ENCODE measurements around the gene UBE2G2.

UBE2G2 gene

DNA sequence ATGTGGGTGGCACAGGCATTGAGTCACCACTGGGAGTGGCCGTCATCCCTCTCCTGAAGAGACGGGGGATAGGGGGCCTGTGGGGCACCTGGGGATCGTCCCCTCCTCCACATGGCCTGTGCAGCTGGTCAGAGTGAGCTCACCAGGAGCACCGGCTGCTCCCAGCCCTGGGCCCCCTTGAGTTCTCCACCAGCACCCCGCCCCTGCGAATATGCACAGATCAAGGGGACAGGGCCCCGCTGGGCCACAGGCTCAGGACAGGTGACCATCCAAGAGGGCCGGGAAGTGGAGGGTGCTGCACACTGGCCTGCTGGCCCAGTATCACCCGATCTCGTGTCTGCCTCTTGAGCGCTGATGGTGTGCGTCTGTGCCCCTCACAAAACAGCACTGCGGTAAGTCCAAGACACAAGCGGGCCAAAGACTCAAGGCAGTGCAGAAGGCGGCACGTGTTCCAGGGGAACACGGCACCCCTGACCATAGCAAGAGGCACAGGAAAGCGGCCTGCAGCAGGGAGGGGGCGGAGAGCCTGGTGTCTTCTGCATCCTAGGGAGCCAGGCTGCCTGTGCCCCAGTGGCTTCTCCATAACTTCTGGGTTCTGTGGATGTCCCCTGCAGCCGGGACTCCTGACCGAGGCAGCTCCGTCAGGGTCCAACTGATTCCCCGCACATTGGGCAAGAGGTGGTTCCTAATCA is 72.1 kb downstream of the UBE2G2 start:
- Histone ChIP-seq H3K36me3 (ENCODE audit: control insufficient read depth, insufficient read depth, low read length) (no peaks in the 10 kb centered on the region), H3K4me3 (ENCODE audit: insufficient read depth, low read depth, low read length) (no peak overlapping the region), H3K27ac (ENCODE audit: insufficient read depth, low read depth, low read length, poor library complexity, severe bottlenecking) (no peak overlapping the region), H3K9me3 (ENCODE audit: control insufficient read depth, low read length) (no peaks in the 10 kb centered on the region), H3K4me1 (ENCODE audit: control insufficient read depth, insufficient read depth, low read length) (no peaks in the 10 kb centered on the region), H3K27me3 (ENCODE audit: control insufficient read depth, insufficient read depth, low read length, poor library complexity, severe bottlenecking) (no peaks in the 10 kb centered on the region)
- 92 to 96% methylated on average over 23 of the region's 23 CpGs for WGBS, 2 experiments

DNA sequence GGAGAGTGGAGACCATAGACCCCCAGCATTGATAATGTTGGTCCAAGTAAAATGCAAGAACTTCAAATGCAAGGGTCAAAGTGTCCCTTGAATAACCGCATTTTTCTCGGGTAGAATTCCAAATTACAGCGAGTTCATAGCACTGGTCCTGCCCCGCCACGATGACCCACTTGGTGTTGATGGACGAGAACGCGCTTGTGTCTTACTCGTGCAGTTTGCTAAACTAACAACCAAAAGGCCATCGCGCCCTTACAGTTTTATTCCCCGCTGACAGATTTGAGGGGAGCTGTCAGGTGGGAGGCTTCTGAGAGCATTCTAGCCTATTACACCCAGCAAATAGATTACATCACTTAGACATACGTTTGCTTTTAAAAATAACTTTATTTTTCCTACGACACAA is 72.9 kb downstream of the UBE2G2 start:
- H3K4me3 ChIP-seq (ENCODE audit: insufficient read depth, low read depth, low read length): no peak overlapping the region
- H3K9me3 ChIP-seq (ENCODE audit: control insufficient read depth, low read length): no peaks in the 10 kb centered on the region
- no peaks in the 10 kb centered on the region for H3K4me1 ChIP-seq (ENCODE audit: control insufficient read depth, insufficient read depth, low read length)
- WGBS, 2 experiments: 94 to 95% methylated on average over 14 of the region's 14 CpGs
- H3K27me3 ChIP-seq (ENCODE audit: control insufficient read depth, insufficient read depth, low read length, poor library complexity, severe bottlenecking): peaks cover 3% of the 10 kb centered on the region
- no peaks in the 10 kb centered on the region for H3K36me3 ChIP-seq (ENCODE audit: control insufficient read depth, insufficient read depth, low read length)
- H3K27ac ChIP-seq (ENCODE audit: insufficient read depth, low read depth, low read length, poor library complexity, severe bottlenecking): no peak overlapping the region

DNA sequence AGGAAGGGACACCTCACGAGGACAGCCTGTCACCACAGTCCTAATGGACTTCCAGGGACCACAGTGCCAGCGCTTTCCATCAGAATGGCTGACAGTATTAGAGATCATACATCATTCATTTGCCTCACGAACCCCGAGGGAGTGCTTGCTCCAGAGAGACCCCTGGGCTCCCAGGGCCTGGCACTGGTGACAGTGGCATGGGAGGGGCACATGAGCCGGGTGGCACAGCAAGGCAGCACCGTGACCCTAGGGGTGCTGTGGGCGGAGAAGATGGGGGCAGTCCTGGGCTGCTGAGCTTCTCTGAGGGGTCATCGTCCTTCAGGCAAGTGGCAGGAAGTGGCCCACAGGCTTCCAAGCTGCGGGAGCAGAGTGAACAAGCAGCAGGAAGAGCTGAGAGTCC is 73.9 kb downstream of the UBE2G2 start:
- Histone ChIP-seq H3K4me1 (ENCODE audit: control insufficient read depth, insufficient read depth, low read length) (peaks cover 2% of the 10 kb centered on the region), H3K36me3 (ENCODE audit: control insufficient read depth, insufficient read depth, low read length) (no peaks in the 10 kb centered on the region), H3K27ac (ENCODE audit: insufficient read depth, low read depth, low read length, poor library complexity, severe bottlenecking) (no peak overlapping the region), H3K27me3 (ENCODE audit: control insufficient read depth, insufficient read depth, low read length, poor library complexity, severe bottlenecking) (peaks cover 10% of the 10 kb centered on the region), H3K4me3 (ENCODE audit: insufficient read depth, low read depth, low read length) (no peak overlapping the region), H3K9me3 (ENCODE audit: control insufficient read depth, low read length) (no peaks in the 10 kb centered on the region)
- 89 to 93% methylated on average over 9 of the region's 9 CpGs for WGBS, 2 experiments

DNA sequence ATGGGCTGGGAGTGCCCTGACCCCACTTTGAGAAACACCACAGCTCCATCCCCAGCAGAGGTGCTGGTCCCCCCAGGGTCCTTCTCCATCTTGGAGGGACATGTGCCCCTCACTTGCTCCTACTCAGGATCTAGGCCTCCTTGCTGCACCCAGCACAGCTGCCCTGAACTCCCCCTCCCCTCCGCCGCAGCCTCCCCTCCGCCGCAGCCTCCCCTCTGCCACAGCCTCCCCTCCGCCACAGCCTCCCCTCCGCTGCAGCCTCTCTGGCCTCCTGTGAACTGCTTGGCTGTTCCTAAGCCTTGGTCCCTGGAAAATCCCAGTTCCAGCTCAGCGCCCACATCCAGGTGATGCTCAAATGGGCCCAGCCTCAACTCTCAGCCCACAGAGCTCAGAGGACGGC is 74.3 kb downstream of the UBE2G2 start:
- WGBS, 2 experiments: 96 to 97% methylated on average over 8 of the region's 8 CpGs

DNA sequence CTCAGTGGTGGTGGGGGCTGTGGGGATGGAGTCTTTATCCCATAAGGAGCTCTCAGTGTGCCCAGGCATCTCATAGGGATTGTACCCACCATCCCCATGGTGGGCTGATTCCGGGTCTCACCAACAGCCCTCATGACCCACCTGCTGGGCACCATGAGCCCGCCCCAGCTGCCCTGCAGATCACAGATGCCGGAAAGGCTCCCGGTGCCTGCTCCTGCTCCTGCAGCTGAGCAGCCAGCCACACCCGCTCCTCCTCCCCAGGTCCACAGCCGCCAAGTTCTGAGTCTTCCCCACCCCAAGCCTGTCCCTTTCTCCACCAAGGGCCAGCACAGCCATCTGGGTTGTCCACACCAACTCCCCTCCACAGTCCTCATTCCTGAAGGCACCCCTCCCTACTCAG is 74.8 kb downstream of the UBE2G2 start:
- peaks cover 10% of the 10 kb centered on the region for H3K27me3 ChIP-seq (ENCODE audit: control insufficient read depth, insufficient read depth, low read length, poor library complexity, severe bottlenecking)
- no peak overlapping the region for H3K27ac ChIP-seq (ENCODE audit: insufficient read depth, low read depth, low read length, poor library complexity, severe bottlenecking)
- H3K36me3 ChIP-seq (ENCODE audit: control insufficient read depth, insufficient read depth, low read length): no peaks in the 10 kb centered on the region
- 81 to 87% methylated on average over 6 of the region's 6 CpGs for WGBS, 2 experiments
- no peak overlapping the region for H3K4me3 ChIP-seq (ENCODE audit: insufficient read depth, low read depth, low read length)
- H3K4me1 ChIP-seq (ENCODE audit: control insufficient read depth, insufficient read depth, low read length): peaks cover 5% of the 10 kb centered on the region
- H3K9me3 ChIP-seq (ENCODE audit: control insufficient read depth, low read length): no peaks in the 10 kb centered on the region

More for the DNA sequence above, 74.3 kb downstream of the UBE2G2 start:
- H3K27me3 ChIP-seq (ENCODE audit: control insufficient read depth, insufficient read depth, low read length, poor library complexity, severe bottlenecking): peaks cover 10% of the 10 kb centered on the region
- H3K9me3 ChIP-seq (ENCODE audit: control insufficient read depth, low read length): no peaks in the 10 kb centered on the region
- no peak overlapping the region for H3K27ac ChIP-seq (ENCODE audit: insufficient read depth, low read depth, low read length, poor library complexity, severe bottlenecking)
- peaks cover 5% of the 10 kb centered on the region for H3K4me1 ChIP-seq (ENCODE audit: control insufficient read depth, insufficient read depth, low read length)
- H3K36me3 ChIP-seq (ENCODE audit: control insufficient read depth, insufficient read depth, low read length): no peaks in the 10 kb centered on the region
- H3K4me3 ChIP-seq (ENCODE audit: insufficient read depth, low read depth, low read length): no peak overlapping the region

DNA sequence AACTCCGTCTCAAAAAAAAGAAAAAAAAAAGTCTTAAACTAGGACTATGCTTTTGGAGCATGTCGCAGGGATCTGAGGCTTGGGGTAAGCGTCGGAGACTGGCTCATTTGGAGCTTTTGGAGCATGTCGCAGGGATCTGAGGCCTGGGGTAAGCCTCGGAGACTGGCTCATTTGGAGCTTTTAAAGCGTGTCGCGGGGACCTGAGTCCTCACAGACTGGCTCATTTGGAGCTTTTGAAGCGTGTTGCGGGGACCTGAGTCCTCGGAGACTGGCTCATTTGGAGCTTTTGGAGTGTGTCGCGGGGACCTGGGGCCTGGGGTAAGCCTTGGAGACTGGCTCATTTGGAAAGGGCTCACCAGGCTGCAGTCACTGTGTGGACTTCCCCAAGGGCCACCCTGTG is 76.7 kb downstream of the UBE2G2 start:
- Histone ChIP-seq H3K27ac (ENCODE audit: insufficient read depth, low read depth, low read length, poor library complexity, severe bottlenecking) (no peak overlapping the region), H3K27me3 (ENCODE audit: control insufficient read depth, insufficient read depth, low read length, poor library complexity, severe bottlenecking) (peaks cover 10% of the 10 kb centered on the region), H3K9me3 (ENCODE audit: control insufficient read depth, low read length) (no peaks in the 10 kb centered on the region), H3K4me3 (ENCODE audit: insufficient read depth, low read depth, low read length) (no peak overlapping the region), H3K4me1 (ENCODE audit: control insufficient read depth, insufficient read depth, low read length) (peaks cover 5% of the 10 kb centered on the region), H3K36me3 (ENCODE audit: control insufficient read depth, insufficient read depth, low read length) (no peaks in the 10 kb centered on the region)
- WGBS, 2 experiments: 93 to 94% methylated on average over 14 of the region's 14 CpGs

DNA sequence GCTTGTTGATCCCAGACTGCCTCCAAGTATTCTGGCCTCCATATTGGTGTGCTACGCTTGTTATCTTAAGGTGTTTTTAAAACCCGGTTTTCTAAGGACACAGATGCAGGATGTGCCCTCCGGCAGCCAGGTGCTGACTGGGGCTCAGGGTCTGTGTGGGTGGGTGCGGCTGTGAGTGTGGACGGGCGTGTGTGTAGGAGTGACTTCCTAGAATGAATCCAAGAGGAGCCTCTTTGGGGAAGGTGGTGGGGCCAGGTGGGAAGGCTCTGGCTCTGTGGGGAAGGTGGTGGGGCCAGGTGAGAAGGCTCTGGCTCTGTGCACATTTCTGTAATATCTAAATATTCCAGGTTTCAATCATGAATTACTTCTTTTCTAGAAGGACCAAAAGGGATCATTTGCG is 77.4 kb downstream of the UBE2G2 start:
- peaks cover 5% of the 10 kb centered on the region for H3K4me1 ChIP-seq (ENCODE audit: control insufficient read depth, insufficient read depth, low read length)
- H3K4me3 ChIP-seq (ENCODE audit: insufficient read depth, low read depth, low read length): no peak overlapping the region
- no peaks in the 10 kb centered on the region for H3K36me3 ChIP-seq (ENCODE audit: control insufficient read depth, insufficient read depth, low read length)
- peaks cover 10% of the 10 kb centered on the region for H3K27me3 ChIP-seq (ENCODE audit: control insufficient read depth, insufficient read depth, low read length, poor library complexity, severe bottlenecking)
- H3K27ac ChIP-seq (ENCODE audit: insufficient read depth, low read depth, low read length, poor library complexity, severe bottlenecking): no peak overlapping the region
- 95 to 96% methylated on average over 7 of the region's 7 CpGs for WGBS, 2 experiments
- no peaks in the 10 kb centered on the region for H3K9me3 ChIP-seq (ENCODE audit: control insufficient read depth, low read length)

DNA sequence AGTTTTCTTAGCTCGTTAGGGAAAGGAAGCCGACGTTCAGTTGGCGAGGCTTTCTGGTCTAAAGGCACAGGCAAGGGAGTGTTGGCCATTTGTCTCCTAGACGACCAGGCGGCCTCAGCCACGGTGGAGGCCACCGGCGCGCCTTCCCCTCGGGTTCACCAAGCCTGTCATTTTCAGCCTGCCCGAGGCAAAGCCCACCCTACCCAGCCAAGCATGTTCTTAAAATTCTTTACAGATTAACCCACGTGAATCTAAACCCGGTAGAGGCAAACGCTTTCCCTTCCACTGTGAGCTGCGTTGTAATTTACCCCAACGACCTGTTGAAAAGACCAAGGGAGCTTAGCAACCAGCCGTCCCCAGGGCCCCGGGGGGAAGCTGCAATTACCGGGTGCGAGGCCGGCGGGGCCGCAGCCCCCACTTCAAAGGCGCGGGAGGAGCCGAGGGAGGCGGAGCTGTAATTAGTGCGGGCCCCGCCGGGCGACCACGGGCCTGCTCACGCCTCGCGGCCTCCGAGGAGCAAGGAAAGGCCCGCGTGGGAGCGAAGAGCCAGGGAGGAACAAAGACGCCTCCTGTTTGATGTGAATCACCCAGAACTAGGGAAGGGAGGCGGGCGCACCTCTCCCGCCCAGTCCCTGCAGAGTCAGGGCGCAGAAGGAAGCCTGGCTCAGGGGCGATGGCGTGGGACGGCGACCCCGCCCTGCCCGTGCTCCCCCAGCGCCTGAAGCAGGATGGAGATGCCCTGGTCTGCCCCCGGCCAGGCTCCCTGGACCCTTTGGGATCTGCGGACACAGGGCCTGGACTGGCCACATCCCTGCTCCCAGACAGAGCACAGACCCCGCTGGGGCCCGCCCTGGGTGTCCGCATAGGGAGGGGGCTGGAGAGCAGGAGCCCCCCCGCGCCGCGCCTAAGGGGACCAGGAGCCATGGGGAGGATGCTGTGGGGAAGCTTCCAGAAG is 78.2 kb downstream of the UBE2G2 start:
- no peak overlapping the region for H3K4me3 ChIP-seq (ENCODE audit: insufficient read depth, low read depth, low read length)

DNA sequence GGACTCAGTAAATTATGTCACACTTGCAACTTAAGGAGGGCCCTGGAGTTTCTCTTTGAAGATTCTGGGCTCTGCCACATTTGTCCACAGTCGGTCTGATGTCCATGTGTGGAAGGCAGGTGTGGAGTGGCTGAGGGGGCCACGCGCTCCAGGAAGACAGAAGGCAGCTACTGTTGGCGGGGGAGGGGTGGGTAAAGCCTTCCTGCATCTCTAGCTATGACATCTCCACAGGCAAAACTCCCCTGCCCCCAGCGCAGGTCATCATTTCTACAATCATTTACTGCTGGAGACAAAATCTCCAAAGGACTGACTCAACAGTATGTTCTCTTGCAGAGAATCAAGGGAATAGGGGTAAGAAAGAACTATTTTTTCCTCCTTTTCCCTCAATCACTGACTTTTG is 78.9 kb downstream of the UBE2G2 start:
- Histone ChIP-seq H3K27ac (ENCODE audit: insufficient read depth, low read depth, low read length, poor library complexity, severe bottlenecking) (peak overlapping the region; percentile 47), H3K36me3 (ENCODE audit: control insufficient read depth, insufficient read depth, low read length) (no peaks in the 10 kb centered on the region), H3K27me3 (ENCODE audit: control insufficient read depth, insufficient read depth, low read length, poor library complexity, severe bottlenecking) (peaks cover 10% of the 10 kb centered on the region), H3K9me3 (ENCODE audit: control insufficient read depth, low read length) (no peaks in the 10 kb centered on the region), H3K4me3 (ENCODE audit: insufficient read depth, low read depth, low read length) (no peak overlapping the region), H3K4me1 (ENCODE audit: control insufficient read depth, insufficient read depth, low read length) (peaks cover 10% of the 10 kb centered on the region)
- WGBS, 2 experiments: 66 to 75% methylated on average over 5 of the region's 5 CpGs

More for the DNA sequence above, 78.2 kb downstream of the UBE2G2 start:
- no peaks in the 10 kb centered on the region for H3K9me3 ChIP-seq (ENCODE audit: control insufficient read depth, low read length)
- H3K36me3 ChIP-seq (ENCODE audit: control insufficient read depth, insufficient read depth, low read length): no peaks in the 10 kb centered on the region
- H3K4me1 ChIP-seq (ENCODE audit: control insufficient read depth, insufficient read depth, low read length): peaks cover 8% of the 10 kb centered on the region
- H3K27me3 ChIP-seq (ENCODE audit: control insufficient read depth, insufficient read depth, low read length, poor library complexity, severe bottlenecking): peaks cover 10% of the 10 kb centered on the region
- peak overlapping the region; percentile 47 for H3K27ac ChIP-seq (ENCODE audit: insufficient read depth, low read depth, low read length, poor library complexity, severe bottlenecking)
- 42 to 43% methylated on average over 61 of the region's 61 CpGs for WGBS, 2 experiments

DNA sequence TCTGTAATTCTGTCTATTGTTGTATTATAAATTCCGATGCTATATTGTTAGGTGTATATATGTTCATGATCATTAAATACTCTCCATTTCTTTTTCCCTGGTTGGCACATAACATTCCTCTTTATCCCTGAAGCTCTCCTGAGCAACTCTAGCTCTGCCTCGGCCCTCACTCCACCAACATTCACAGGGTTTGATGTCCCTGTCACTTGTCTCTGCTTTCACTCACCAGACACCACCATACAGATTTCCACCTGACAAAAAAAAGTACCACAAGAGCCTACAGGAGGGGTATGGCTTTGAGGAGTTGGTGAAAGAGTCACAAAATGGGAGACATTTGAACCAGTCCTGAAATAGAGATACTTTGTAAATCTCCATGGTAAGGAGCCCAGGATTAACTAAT is 81.5 kb downstream of the UBE2G2 start:
- H3K27me3 ChIP-seq (ENCODE audit: control insufficient read depth, insufficient read depth, low read length, poor library complexity, severe bottlenecking): peaks cover 10% of the 10 kb centered on the region
- 88 to 96% methylated on average over 1 of the region's 2 CpGs for WGBS, 2 experiments
- H3K4me3 ChIP-seq (ENCODE audit: insufficient read depth, low read depth, low read length): no peak overlapping the region
- H3K4me1 ChIP-seq (ENCODE audit: control insufficient read depth, insufficient read depth, low read length): peaks cover 10% of the 10 kb centered on the region
- H3K36me3 ChIP-seq (ENCODE audit: control insufficient read depth, insufficient read depth, low read length): no peaks in the 10 kb centered on the region
- H3K27ac ChIP-seq (ENCODE audit: insufficient read depth, low read depth, low read length, poor library complexity, severe bottlenecking): no peak overlapping the region
- H3K9me3 ChIP-seq (ENCODE audit: control insufficient read depth, low read length): no peaks in the 10 kb centered on the region
